Right lung (tissue), 5 donors: Measurements from ENCODE around the gene POLR2C. TPM values are rescaled to one million over a fixed set of nuclear protein-coding genes. Genes with fewer than 3 reads are reported as not detected.

ENCODE experiments used
- DNase-seq, 2 donors: peaks; one replicate each; pipeline ENCODE4 v3.0.0-alpha.2; 2013
- polyA plus RNA-seq, 5 donors: library from polyadenylated mRNA; unstranded; fragments of 120-200 nt; gene quantifications; one replicate each; pipeline versions ENCODE4 v1.2.1 to v1.2.3, GENCODE V29; 2013; ENCODE audit warnings: inconsistent platforms in 1 of 5, low replicate concordance in 1 of 5; ENCODE audit not compliant: insufficient read length in 5 of 5, insufficient read depth in 1 of 5

POLR2C gene
- polyA plus RNA-seq, 5 donors, result 74.4 to 87.6 (median 77.5) TPM

- DNase-seq, result no peak
These were observed 56.4 kb downstream of the POLR2C start for GRCh38 chr16:57518922-57519321.

GRCh38 chr16:57519796-57520360 lies 57.4 kb downstream of the POLR2C start:
- peak; percentile 54 to 63 for DNase-seq

Other genes with a start within 250 kb of the POLR2C start
- gene ARL2BP, start 217.4 kb upstream of the POLR2C start, polyA plus RNA-seq, result 10 to 100 TPM; 64.8 to 81.7 (median 69.6) TPM
- gene PLLP, start 178.0 kb upstream of the POLR2C start, polyA plus RNA-seq, result 1 to 10 TPM; 3.2 to 7.5 (median 5.4) TPM
- gene CCL22, start 103.9 kb upstream of the POLR2C start, polyA plus RNA-seq, result under 1 TPM; 0.15 to 0.39 (median 0.22) TPM
- gene CX3CL1, start 90.2 kb upstream of the POLR2C start, polyA plus RNA-seq, result 10 to 100 TPM in 2 of 5 donors, 1 to 10 TPM in 3; 8.4 to 13.3 (median 9.5) TPM
- gene CCL17, start 57.9 kb upstream of the POLR2C start, polyA plus RNA-seq, result not detected
- gene CIAPIN1, start 15.3 kb upstream of the POLR2C start, polyA plus RNA-seq, result 10 to 100 TPM; 57.9 to 79.3 (median 75.1) TPM
- gene COQ9, start 15.2 kb upstream of the POLR2C start, polyA plus RNA-seq, result 10 to 100 TPM; 57.0 to 65.0 (median 59.4) TPM
- 10 to 100 TPM; 26.4 to 36.5 (median 30.7) TPM for gene DOK4, start 23.8 kb downstream of the POLR2C start, polyA plus RNA-seq
- gene CCDC102A, start 73.9 kb downstream of the POLR2C start, polyA plus RNA-seq, result 10 to 100 TPM; 11.1 to 20.4 (median 14.2) TPM
- 1 to 10 TPM in 1 of 5 donors, under 1 TPM in 4; 0.59 to 1.3 (median 0.69) TPM for gene ADGRG5, start 80.0 kb downstream of the POLR2C start, polyA plus RNA-seq
- 10 to 100 TPM; 14.9 to 20.2 (median 18.6) TPM for gene ADGRG1, start 166.0 kb downstream of the POLR2C start, polyA plus RNA-seq
- 1 to 10 TPM in 2 of 5 donors, under 1 TPM in 3; 0.38 to 1.2 (median 0.86) TPM for gene ADGRG3, start 205.6 kb downstream of the POLR2C start, polyA plus RNA-seq
- gene DRC7, start 232.1 kb downstream of the POLR2C start, polyA plus RNA-seq, result 1 to 10 TPM in 4 of 5 donors, under 1 TPM in 1; 0.54 to 4.5 (median 2.8) TPM